Activated T-cell treated with anti-CD3 and anti-CD28 coated beads, Interleukin-2, amount 50 U/mL, for 1 hour (primary cell): Measurements from ENCODE around the gene SRCIN1.

Source experiments
- DNase-seq: peaks from one replicate; pipeline ENCODE4 v3.0.0-alpha.2; 2020

Gene SRCIN1

DNA sequence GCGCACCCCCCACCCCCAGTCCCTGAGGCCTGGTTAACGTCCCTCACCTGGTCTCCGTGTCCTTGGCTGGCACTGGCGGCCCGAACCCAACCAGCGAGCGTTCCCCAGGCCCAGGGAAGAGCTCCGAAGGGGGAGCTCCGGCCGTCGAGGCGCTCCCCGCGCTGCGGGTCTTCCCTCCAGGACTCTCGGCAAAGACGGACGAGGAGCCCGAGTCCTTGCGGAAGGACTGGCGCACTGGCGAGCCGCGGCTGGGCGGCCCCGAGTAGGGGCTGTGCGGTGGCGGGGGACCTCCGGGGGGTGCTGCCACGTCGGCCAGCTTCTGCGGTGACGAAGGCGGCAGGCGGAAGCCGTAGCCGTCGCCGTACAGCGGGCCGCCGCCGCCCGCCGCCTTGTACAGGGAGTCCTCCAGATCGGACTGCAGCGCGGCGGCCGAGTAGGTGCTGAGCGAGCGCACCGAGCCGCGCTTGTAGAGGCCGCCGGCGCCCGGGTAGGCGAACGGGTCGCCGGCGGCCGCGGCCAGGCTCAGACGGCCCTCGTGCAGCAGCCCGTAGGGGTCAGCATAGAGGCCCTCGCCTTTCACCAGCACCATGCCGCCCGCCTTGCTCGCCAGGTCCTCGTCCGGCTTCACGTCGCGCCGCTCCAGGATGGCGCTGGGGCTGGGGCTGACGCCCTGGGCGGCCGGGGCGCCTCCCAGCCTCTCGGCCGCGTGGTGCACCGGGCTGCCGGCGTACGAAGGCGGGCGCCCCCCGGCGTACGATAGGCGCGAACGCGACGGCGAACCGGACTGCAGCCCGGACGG is 44.1 kb downstream of the SRCIN1 start:
- no peak for DNase-seq

DNA sequence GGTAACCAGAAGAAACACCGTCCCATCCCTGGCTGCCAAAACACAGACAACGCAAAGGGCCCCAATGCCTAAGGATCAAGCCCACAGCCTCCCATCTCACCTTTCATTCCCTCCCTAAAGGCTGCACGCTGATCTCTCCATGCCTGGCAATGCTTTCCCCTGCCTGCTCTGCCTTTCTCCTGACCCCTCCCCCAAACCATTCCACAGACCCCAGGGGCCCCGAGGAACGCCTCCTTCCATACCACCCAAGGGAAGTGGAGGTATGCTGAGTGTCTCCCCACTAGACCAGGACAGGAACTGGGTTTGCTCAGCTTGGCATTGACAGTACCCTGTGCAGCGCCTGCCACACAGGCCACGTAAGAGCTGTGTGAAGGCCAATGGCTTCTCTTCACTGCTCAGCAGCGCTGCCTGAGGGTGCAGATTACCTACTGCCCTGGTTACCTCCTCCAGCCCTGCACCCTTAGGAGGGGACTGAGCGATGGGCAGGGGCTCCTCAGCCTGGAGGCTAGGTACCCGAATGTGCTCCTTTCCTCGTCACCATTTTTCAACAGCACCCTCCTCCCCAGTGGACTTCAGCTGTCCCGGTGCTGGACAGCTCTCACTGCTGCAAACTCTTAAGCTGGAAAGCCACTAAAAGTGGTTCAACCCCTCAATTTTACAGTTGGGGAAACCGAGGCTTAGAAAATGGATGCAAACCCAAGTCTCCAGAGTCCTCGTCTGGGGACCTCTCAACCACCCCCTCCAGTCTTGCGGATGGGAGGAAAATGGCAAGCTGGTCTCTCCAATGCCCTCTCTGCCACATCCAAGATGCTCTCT is 45.0 kb downstream of the SRCIN1 start:
- DNase-seq, result peak; percentile 43

DNA sequence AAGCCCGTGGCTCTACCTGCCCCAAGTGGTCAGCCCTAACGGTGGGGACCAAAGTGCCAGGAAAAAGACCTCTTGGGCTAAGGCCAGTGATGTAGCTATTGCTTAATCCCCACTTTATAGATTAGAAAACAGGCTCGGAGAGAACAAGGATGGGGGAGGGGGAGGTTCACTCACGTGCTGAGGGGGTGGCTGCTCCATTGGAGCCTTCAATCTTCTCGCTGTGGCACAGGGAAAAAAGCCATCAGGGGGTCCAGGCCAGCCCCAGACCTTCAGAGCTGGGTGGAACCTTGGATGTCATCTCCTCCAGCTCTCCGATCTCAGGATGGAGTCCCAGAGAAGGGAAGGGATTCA is 45.9 kb downstream of the SRCIN1 start:
- no peak for DNase-seq

DNA sequence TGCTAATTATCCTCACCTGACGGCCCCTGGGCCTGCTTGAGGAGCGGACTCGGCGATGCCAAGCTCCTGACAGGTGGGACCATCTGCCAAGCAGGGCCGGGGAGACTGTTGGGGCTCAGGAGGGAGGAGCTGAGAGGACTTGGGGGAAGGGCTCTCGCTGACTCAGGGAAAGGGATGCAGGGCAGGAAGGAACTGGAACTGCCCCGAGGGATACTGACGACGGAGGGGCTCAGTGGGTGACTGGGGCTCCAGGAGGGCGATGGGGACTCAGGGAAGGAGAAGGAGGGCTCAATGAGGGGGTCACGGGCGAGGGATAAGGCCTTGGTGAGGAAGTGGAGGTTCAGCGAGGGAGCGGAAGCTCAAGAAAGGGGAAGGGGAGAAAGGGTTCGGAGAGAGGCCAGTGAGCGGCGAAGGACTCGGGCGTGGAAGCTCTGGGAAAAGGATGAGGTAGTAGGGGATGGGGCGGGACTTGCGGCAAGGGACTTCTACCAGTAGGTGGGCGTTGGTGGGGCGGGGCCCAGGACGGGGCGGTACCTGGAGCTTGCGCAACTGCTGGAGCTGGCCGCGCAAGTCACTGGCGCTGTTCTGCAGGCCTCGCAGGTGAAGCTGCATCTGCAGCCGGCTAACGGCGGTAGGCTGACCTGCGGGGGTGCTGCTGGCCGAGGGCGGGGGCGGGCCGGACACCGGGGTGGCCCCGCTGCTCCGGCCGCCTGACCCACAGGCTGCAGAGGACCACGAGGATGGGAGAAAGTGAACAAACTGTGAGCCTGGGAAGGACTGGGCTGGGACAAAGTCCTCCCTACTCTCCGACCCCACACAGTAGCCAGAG is 46.5 kb downstream of the SRCIN1 start:
- peak; percentile 91 for DNase-seq

DNA sequence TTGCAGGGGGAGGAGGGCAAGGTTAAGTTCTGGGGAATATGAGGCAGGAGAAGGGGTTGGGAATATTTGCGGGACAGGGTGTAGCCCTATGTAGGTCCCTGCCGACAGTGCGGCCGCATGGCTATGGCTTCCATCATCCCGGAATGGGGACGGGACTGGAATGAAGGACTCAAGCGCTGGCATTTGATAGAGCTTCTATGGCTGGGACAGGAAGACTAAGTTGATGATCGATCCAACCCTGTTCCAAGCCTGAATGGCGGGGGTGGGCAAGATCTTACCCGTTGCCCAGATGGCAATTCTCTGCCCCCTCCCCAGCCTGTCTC is 47.1 kb downstream of the SRCIN1 start:
- no peak for DNase-seq

DNA sequence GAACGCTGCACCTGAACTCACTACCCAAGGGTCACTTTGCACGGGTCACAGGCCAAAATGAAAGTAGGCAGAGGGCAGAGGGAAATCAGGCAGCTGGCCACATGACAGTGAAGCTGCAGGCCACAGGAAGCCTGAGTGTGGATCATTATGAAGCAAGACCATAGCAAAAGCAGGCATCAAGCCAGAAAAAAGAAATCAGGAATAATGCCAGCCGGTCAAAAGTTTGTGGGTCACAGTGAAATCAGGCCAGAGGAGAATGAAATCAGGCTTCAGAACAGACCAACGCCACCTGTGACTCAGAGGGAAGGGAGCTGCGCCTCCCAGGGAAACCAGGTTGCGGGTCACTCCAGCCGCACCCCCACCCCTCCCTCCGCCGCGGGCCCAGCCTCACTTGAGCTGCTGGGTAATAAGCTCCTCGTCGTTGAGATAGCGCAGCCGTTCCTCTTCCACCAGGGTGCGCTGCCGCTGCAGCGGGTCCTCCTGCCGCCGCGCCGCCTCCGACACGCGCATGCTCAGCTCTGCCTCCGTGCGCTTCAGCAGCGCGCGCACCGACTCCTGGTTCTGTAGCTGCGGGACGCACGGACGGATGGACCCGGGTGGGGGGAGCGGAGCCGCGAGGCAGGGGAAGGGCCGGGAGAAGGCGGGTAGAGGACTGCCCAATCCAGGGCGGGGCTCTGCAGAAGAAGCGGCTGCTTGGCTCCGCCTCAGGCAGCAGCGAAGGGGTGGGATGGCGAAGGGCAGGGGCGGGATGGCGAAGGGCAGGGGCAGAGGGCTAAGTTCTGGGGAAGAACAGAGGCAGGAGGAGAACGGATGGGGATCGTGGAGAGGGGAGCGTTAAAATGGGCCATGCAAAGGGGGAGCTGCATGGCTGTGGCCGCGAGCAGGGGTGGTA is 47.7 kb downstream of the SRCIN1 start:
- peak; percentile 89 for DNase-seq

DNA sequence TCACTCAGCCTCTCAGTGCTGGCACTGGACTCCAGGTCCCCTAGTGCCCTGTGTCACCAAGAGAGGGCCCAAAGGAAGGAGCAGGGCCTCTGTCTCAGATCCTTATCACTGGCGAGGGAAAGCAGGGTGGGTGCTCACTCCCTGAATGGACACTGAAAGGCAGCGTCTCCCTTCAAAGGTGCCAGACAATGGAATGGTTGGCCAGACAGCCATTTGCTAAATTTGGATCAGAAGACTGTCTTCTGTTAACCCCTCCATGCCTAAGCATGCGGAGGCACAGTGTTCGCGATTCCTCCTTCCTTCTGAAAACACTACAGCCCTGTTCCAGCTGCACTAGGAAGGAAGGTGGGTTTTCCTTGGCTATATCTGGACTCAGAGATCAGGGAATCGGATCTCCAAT is 48.4 kb downstream of the SRCIN1 start:
- no peak for DNase-seq

DNA sequence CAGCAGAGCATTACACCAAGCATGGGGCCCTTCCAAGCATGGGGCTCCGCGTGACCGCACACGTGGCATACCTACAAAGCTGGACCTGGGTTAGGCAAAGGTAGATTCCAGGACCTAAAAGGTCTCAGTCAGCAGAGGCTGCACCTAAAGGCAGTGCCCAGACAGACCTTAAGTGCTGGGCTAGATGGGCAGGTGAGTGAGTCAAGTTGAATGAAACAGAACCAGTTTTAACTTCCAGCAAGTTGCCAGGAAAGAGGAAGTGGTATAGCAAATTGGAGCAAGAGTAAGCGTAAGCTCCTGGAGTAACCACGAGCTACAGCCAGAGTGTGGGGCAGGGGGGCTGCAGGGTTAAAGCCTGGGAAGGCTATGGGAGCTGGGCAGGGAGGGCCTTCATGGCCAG is 49.5 kb downstream of the SRCIN1 start:
- no peak for DNase-seq

DNA sequence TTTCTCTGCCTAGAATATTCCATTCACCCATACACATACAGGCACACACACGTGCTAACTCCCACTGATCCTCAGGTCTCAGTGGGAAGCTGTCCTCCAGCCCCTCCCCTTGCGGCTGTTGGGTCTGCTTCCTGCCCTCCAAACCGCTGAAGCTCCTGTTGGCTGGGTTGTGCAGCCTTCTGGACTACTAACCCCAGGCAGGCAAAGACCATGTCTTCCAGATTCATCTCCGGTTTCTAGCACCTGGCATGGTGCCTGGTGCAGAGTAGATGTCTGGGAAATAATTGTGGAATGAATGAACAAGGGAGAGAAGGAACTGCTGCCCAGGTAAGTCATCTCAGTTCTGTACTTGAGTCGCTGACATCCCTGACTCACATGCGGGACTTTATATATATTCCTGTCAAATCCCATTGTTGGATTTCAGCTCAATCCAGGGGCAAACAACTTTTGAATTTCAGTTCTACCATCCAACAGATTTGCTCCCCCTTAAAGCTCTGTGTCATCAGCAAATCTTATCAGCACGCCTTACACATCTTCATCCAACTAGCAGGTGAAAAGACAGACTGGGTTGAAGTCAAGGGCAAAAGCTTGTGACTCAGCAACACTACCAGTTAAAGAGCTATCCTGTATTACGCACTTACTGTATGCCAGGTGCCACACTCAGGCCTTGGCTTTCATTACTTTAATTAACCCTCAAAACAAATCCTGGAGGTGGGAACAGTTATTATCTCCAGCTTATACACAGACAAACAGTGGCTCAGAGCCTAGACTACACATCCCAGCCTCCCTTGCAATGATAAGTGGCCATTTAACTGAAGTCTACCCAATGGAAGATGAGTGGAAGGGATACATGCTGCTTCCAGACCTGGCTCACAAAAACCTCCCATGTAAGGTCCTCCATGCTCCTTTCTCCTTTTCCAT is 51.1 kb downstream of the SRCIN1 start:
- no peak for DNase-seq

DNA sequence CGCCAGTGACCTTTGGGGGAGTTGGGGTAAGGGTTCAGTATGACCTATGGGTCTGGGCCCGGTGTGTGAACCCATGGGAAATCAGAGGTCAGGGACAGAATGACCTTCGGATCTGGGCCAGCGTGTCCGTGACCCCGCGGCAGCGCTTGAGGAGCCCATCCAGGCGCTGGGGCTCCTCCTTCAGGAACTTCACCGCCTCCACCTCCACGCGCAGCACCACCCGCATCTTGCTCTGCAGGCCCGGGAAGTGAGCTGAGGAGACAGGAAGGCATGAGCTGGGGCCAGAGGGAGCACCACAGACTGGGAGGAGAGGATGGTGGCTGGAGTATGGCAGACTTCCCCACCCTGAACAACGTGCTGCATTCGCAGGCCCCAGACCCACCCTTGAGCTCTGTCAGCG is 53.4 kb downstream of the SRCIN1 start:
- no peak for DNase-seq

DNA sequence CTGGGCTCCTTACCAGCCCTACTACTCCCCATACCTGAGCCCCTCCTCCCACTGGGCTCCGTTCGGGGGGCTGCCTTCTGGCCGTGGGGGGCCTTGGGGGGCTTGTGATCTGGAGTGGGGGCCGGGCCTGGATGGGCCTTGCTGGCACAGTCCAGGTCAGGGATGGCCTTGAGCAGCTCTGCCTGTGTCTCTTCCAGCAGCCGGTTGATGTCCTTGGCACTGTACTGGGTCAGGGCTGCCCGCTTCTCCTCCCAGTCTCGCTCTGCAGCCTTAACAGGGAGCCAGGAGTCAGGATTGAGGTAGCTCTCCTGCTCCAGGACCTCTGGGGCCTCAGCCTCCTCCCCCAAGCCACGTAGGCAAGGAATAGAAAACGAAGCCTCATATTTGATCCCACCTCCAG is 54.6 kb downstream of the SRCIN1 start:
- no peak for DNase-seq

DNA sequence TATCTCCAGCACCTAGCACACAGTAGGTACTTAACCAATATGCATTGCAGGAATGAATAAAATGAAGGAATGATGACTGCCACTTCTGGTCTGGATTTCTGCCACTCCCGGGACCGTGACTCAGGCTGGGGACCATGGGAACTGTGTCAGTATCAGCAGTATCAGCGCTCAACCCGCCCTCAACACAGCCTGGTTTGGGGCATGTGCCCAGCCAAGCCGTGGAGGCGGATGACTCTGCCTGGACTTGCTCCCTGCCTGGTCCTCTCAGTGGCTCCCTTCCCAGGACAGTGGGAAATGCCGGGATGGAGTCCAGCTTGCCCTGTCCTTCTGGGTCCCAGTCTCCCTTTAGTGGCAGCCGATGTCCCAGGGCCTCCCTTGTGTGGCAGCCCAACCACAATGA is 55.1 kb downstream of the SRCIN1 start:
- DNase-seq, result no peak

DNA sequence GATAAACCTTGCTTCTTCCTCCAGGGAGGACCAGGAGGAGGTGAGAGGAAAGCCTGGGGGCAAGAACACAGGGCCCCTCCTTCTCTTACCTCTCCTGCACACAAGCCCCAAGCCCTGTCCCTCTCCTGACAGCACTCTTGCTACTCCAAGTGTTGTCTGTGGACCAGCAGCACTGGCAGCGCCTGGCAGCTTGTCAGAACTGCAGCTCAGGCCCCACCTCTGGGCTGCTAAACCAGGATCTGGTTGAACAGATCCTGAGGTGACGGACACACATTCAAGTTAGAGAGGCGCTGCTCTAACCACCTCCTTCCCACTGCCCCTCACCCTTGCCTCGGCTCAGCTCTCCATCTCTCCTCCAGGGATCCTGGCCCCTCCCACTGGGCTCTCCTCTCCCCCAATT is 56.5 kb downstream of the SRCIN1 start:
- DNase-seq, result no peak

DNA sequence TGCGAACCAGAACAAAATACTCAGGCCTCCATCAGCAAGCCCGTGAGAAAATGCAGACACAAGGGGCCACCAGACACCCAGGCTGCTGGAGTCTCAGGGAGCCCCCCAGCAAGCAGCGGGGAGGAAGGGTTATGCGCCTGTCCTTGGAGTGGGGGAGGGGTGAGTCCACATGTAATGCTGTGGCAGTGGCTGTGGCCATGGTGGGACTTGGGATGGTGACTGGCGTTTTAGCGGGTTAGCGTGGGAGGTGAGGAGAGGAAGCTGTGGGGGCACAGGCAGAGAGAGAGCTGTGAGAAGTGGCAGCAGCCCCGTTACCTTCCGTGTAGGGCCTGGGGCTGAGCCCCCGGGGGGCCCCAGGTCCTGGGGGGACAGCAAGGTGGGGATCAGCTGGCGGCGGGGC is 58.3 kb downstream of the SRCIN1 start:
- DNase-seq, result no peak

DNA sequence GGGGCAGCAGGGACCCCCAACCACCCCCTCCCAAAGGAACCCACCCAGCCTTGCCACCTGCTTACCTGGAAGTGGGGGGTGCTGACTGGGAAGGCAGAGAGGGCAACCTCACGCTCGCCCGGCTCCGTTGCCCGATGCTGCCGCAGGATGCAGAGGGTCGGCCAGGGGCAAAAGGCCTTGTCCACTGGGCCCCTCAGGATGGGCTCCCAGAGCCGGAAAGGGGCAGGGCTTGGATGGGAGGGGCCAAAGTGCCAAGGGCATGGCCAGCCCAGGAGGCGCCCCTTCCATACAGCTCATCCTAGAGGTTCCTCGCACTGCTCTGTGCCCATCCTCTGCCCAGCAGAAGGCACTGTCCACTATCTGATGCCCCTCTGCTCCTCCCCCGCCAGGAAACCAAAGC is 59.4 kb downstream of the SRCIN1 start:
- DNase-seq, result no peak

DNA sequence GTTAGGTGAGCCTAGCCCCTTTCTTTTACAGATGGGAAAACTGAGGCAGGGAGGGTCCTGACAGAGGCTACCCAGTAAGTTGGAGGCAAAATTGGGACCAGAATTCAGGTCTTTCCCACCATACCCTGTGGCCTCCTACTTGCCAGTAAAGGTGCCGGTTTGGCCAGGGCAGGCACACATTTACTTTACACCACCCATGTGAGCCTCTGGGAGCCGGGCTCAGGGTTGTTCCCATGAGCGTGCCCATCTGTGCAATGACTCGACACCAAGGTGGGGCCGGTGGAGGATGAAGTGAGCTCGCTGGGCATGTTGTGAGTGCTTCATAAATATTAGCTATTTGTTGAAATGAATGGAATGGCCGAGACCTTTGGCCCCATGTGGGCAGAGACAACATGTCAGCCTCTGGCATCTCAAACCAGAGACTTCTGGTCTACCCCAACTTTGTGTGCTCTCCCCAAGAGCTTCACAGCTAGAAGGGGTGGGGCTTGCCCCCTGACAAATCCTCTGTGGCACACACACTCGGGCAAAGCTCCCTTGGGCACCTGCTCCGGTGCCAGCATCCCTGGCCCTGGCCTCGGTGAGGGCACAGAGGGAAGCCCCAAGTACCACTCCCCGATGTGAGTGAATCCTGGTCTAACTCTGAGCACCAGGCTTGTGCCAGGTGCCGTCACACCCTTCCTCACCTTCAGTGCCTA is 60.1 kb downstream of the SRCIN1 start:
- DNase-seq, result no peak

DNA sequence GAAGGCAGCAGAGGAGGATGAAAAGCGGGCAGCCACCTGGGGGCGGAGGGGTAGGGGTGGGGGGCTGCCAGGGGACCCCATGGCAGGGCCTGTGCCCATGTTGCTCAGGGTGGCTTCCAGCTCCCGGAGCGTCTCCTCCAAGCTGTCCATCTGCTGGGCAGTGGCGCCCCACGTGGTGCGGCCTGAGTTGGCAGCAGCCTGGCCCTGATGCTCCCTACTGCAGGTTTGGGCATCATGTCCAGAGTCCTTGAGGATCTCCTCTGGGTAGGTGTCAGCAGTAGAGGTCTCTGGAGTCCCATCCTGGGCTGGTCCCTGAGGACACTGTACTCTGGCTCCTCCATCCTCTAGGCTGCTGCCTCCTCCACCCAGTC is 60.9 kb downstream of the SRCIN1 start:
- no peak for DNase-seq

DNA sequence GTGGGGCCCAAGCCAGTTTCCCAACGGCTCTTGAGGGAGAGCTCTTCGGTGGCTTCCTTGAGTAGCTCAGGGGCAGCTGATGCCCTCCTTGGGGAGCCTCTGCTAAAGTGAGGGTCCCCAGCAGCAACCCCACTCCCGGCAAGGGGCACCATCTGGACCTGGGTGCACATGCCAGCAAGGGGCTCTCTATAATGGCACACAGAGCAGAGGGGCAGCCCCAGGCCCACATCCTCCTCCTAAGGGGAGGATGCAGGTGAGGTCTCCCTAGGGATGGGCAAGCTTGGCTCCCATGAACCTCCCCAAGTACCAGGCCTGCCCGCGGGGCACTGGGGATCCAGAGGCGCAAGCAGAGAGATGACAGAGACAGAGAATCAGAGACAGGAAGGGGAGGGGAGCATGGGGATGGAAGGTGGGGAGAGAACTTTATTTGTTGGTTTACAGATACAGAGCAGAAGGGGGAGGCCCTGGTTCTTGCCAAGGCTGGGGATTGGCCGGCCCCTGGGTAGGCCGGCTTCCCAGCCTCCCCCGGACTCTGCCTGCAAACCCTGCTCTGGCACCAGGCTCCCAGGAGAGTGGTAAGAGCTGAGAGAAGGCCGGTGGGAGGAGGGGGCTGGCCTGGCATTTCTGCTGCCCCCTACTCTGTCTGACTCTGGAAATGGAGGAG is 61.4 kb downstream of the SRCIN1 start:
- DNase-seq, result no peak

DNA sequence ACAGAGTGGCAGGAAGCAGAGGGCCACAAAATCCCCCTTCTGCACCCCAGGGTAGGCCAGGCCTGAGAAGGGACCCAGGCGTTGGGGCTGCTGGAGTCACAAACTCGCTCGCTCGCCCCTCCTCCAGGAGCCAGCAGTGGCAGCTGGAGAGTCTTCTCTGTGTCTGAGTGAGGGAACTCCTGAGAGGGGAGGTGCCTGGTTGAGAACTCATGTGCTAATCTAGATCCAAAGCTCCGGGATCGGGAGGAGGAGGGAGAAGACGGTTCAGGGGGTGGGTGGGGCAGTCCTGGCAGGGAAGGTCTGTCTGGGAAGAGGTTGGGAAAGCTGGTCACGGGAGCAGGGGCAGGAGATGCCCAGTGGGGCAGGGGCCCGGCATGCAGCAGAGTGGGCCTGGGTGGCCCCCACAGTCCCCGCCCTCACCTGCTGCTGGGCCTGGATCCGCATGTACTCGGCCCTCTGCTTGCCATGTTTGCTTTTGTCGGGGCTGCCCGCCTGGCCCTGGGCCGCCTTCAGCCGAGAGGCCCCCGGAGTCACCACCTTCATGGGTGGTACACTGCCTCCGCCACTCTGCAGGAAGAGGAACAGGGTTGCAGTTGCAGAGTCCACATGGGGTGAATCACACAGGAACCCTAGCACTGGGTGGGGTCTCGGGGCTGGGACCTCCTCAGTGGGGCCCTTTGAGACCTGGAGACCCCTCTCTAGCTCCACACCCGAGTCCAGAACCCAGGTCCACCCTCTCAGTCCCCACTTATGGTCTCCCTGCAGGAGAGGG is 62.2 kb downstream of the SRCIN1 start:
- no peak for DNase-seq

DNA sequence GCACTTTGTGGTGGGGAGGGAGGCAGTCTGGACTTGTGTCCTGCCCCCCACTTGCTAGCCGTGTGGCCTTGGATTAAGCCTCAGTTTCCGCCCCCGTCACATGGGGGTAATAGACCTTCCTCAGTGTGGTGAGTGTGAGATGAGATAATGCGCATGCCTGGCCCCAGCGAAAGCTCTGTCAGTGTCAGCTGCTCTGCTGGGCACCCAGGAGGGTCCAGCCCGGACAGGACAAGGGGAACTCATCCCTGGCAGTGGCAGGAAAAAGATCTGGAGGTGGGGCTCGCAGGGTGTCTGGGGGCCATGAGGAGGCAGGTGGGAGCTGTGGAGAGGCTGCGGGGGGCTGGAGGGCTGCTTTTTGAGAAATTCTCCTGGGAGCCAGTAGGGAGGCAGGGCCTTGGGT is 63.5 kb downstream of the SRCIN1 start:
- no peak for DNase-seq
